T follicular helper cell (primary cell): ENCODE data around the gene SNRPD2.
"Not testable (repeated sequence)": the region's sequence is repeated elsewhere in the genome, so short reads cannot be mapped to it uniquely, and the experiment has no call there.

Experiments used
- DNase-seq: peaks from one replicate; pipeline ENCODE4 v3.0.0-alpha.2; 2020; ENCODE audit warnings: low read depth
- total RNA-seq, 2 experiments: gene quantifications; one replicate each; lab custom pipeline; 2026; lab: John Stamatoyannopoulos, UW

The SNRPD2 gene
- total RNA-seq, result 115 to 173 reads per million in 2 experiments

DNA sequence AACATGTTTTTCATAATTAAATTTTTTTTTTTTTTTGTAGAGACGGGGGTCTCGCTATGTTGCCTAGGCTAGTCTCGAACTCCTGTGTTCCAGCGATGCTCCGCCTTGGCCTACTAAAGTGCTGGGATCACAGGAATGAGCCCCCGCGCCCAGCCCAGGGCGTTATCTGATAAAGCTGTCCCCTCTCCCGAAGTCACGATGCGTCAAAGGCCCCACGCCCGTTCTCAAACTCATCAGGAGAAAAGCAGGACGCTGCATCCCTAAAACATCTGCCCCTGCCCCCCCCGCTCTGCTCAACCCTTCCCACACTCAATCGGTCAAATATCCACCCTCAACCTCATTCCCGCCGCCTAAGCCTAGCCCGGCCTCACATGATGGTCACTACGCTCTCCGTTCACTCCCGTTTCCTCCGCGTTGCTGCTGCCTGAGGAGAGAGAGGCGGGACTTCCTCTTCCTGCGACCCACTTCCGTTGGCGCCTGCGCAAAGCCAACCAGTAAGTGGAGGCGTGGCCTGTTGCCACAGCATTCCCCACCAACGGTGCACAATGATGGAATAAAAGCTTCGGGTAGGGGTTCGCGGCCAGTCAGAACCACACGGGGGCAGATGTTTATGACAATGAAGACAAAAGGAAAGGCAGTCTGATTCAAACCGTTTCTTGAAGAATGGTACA is at the start of gene SNRPD2:
SNRPD2 (minus strand) TSS at position 438 of the 671 bp plus-strand sequence; CDS start at position 373, 65 bp downstream.
- DNase-seq, result peak; percentile 87

DNA sequence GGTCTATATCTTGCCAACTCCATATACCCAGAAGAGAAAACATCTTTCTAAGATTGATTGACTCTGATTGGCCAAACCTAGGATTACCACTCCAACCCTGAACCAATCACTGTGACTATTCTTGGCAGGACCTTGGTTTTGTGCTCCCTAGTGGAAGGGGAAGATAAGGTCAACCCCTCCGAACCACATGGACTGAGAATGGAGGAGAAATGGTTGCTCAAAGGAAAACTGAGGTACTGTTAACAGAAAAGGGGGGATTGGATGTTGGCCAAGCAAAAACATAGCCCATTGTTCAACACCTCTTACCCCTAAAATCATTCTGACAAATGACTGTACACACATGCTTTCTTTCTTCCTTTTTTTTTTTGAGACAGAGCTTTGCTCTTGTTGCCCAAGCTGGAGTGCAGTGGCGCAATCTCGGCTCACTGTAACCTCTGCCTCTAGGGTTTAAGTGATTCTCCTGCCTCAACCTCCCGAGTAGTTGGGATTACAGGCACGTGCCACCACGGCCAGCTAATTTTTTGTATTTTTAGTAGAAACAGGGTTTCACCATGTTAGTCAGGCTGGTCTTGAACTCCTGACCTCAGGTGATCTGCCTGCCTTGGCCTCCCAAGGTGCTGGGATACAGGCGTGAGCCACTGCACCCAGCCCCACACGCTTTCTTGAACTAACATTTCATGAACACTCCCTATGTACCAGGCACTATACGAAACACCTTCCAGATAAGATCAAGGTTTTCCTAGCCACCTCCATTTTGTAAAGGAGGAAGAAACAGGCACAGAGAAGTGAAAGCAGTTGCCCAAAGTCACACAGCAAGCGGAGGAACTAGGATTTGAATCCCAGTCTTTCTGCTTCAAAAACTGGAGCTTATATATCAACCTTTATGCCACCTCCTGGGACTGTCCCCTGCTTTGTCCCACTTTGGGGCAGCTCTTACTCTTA is 48.0 kb upstream of the SNRPD2 start:
- DNase-seq, result no peak

DNA sequence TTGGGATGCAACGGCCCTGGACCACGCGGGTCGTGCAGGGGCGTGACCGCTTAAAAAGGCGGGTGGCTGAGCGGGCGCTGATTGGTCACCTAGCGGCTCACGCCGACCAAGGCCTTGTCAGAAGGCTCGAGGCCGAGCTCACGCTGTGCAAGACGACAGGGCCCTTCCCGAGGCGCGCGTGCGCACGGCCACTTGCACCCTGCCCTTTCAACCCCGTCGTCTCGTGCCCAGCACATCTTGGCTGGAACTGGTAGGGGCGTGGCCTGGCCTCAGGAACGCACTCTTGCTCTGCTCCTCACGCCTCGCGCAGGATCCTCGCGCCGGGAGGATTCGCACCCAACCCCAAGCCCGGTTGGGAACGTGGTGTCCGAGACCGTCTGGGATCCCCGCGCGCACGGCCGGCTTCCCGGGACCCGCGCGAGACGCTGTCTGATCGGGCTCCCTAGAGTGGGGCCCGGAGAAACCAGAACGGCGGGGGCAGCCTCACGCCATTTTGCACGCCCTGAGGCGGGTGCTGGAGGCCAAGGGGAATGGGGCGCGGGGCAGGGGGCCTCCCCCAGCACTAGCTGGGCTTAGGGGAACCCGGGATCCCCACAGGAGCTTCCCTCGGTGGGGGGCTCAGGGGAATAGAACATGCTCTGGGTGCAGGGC is 41.5 kb upstream of the SNRPD2 start, which contains the start of gene MEIOSIN:
MEIOSIN (plus strand) TSS at position 280 of the 651 bp plus-strand sequence. CDS start 1,938 bp downstream, outside the sequence.
- no peak for DNase-seq

DNA sequence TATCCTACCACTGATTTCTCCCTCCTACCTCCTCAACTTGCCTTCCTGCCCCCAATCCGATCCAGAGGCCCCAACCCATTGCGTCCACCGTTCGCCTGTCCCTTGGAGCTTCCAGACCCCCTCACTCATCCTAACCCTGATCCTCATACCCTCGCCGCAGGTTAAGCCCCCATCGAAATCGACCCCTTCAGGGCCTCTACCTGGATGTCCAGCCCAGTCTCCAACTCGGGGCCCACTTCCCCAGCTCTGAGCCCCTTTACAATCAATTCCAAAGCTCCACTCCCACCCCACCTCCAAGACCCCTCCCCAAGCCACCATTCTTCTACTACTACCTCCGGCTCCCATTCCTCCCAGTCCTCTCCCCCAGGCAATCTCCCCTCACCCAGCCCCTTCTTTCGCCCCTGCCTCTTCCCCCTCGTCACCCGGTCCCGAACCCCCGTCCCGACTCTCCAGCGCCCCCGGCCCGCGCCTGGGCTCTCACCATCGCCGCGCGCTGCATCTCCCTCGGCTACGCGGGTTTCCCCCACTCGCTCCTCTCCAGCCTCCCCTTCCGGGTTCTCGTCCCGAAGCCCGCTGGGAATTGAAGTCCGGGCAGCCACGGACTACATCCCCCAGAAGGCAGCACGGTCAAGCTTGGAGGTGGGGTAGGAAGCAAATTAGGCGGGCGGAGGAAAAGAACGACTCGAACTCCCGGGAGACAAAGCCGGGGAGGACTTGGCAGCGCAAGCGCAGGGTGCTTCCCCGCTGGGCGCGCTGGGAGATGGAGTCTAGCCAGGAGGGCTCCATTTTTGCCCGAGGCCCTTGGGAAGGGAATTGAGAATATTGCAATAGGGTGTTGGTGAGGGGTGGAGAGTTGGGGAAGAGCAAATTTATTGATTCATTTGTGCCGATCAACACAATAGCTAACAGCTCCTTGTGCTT is 38.9 kb upstream of the SNRPD2 start, which contains the start of gene FBXO46:
FBXO46 (minus strand) TSS at position 529 of the 921 bp plus-strand sequence. CDS start 17,401 bp downstream, outside the sequence.
- peak; percentile 89 for DNase-seq

DNA sequence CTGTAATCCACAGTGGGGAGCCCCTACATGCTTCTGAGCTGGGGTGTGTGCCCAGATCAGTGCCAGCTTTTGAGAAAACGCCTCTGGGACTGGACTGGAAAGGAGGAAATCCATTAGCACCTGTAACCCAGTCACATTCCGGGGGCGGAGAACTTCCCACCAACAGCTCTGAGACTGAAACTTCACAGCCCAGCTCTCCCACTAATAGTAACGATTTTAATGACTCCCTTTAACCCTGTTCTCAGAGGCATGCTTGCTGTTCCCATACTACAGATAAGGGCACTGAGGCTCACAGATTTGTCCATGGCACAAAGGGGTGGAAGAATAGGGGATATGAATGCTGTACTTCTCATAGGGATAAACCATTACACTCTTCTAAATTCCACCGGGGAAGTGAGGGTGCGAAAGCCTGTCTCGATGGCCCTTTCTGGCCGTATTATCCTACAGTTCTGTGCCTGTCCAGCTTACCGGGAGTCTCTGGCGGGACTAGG is 38.1 kb upstream of the SNRPD2 start:
- no peak for DNase-seq

DNA sequence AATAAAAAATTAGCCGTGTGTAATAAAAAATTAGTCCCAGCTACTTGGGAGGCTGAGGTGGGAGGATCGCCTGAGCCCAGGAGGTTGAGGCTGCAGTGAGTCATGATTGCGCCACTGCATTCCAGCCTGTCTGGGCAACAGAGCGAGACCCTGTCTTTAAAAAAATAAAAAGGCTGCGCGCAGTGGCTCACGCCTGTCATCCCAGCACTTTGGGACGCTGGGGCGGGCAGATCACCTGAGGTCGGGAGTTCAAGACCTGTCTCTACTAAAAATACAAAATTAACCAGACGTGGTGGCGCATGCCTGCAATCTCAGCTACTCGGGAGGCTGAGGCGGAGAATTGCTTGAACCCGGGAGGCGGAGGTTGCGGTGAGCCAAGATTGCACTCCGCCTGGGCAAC is 36.9 kb upstream of the SNRPD2 start:
- not testable (repeated sequence) for DNase-seq

DNA sequence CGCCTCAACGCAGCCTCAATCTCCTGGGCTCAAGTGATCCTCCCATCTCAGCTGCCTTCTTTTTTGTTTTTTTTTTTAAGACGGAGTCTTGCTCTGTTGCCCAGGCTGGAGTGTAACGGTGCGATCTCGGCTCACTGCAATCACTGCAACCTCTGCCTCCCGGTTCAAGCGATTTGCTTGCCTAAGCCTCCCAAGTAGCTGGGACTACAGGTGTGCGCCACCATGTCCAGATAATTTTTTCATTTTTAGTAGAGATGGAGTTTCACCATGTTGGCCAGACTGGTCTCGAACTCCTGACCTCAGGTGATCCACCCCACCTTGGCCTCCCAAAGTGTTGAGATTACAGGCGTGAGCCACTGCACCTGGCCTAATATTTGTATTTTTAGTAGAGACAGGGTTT is 28.3 kb upstream of the SNRPD2 start:
- DNase-seq, result not testable (repeated sequence)

DNA sequence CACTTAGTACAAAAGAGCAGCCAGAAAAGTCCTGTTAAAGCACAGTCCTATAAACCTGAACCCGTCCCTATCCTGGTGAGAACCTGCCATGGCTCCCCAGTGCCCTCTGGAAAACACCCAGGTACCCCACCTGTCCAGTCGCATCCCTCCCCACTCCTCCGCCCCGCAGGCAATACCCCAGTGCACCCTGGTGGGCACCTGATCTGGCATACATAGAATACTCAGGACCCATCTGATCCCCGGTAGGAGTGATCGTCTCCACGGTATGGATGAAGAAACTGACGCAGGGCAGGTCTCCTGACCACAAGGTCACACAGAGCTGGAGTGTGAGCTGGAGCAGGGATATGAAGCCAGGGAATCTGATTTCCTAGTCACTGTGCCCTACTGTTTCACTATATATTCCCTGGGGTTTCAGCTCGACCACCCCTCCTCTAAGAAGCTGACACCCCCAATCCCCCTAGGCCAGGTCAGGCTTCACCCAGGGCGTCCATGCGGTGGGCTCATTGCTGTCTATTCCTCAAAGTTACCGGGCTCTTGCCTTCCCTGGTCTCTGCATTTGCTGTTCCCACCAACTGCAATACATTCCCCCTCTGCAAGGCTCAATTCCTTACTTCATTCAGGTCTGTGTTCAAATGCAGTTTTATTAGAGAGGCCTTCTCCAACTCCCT is 26.4 kb upstream of the SNRPD2 start:
- no peak for DNase-seq

DNA sequence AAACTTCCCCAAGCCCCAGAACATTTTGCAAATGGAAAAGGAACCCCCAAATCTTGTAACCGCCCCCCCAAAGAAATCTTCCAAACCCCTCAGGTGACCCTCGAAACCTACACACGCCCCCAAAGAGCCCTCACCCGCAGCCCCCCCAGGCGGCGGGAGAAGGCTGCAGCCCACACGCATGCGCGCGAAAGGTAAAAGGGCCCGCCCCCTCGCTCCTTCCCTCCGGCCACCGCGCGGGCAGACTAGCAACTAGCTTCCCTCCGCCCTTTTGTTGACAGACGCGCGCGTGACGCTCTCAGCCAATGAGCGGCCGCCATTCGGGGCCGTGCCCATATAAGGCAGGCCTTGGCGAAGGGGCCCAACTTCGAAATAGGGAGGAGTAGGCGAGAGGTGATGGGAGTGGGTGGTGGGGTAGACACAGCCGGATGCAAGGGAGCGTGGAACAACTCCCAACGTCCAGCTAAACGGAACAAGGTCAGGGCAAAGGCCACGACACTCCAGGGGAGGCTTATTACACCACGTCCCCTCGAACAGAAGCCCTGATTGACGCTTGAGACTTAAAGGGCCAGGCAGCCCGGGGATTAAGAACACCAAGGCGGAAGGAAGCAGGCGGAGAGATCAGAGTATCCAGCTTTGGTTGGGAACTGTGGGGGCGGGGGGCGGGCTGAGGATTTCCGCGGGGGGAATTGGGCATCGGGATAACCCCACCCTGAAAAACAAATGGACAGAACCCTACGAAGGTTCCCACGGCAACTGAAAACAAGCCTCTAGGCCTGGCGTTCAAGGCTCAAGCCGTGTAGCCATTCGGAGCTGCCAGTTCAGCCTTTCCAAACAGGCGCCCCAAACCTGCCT is 25.6 kb upstream of the SNRPD2 start:
- peak; percentile 96 for DNase-seq

DNA sequence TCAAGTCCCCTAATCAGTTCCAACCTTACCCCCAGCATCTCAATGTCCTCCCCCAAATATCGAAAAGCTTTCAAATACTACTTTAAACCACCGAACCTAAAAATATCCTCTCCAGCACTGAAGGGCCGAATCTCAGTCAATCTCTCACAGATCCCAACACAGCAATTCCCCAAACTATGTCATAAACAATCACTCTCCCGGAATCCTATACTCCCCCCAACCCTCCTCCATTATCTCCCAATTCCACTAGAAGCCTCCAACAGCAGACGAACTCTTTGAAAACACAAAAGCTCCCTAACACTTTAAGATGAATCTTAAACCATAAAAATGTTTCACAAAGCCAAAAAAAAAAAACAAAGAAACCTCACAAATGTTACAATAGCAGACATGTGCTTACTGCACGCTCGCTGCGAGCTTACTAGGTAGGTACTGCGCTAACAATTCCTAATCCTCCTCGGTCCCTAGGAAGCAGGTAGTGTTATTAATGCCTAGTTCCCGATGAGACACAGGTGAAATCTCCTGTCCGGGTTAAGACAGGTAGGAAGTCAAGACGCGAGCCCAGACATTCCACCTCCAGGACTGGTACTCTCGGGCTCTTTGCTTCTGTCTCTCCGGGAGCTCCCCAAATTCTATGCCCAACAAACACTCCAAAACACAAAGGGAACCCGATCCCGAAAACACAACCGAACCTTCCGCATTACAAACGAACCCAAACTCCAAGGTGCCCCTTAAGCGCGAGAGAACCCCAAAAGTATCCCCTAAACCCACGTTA is 24.8 kb upstream of the SNRPD2 start:
- no peak for DNase-seq

DNA sequence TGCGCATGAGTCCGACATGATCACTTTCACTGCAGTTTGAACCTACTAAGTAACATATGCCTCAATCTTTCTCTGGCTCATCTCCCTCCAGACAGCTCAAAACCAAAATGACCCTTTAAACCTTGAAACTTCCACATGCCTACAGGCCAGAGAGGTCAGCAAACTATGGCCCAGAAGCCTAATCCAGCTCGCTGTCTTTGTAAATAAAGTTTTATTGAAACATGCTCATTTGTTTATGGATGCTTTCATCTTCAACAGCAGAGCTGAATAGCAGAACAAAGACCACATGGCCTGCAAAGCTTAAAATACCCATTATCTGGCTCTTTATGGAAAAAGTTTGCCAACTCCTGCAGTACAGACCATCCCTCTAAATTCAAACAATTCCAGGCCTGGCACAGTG is 23.4 kb upstream of the SNRPD2 start:
- DNase-seq, result no peak

DNA sequence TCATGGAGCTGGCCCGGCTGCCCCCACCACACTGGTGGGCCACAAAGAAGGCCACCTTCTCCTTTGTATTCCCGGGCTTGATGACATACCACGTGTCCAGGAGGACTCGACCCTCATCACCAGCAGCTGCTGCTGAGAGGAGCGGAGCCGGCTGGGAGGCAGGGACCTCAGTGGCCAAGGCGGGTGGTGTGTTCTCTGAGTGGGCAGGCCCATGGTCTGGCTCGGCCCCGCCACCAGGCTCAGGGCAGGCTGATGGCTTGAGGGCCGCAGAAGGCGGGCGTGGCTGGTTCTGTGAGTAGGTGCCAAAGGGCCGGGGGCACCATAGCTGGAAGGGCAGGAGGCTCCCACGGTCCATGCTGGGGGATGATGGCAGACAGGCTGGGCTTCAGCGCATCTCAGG is 21.4 kb upstream of the SNRPD2 start:
- DNase-seq, result no peak

DNA sequence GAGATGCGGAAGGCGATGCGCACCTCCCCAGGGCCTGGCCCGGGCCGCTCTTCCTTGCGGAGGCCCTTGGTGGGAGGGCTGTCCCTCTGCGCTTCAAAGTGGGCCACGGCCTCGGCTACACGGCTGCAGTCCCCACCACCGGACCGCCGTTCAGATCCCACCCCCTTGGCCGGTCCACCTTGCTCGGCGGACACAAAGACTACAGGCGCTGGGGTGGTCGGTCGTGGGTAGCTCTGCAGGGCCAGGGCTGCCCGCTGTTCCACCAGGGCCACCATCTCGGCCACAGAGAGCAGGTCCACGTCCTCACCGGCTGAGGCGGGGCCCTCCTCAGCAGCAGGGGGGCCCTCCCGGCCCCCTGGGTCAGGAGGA is 20.9 kb upstream of the SNRPD2 start:
- no peak for DNase-seq

DNA sequence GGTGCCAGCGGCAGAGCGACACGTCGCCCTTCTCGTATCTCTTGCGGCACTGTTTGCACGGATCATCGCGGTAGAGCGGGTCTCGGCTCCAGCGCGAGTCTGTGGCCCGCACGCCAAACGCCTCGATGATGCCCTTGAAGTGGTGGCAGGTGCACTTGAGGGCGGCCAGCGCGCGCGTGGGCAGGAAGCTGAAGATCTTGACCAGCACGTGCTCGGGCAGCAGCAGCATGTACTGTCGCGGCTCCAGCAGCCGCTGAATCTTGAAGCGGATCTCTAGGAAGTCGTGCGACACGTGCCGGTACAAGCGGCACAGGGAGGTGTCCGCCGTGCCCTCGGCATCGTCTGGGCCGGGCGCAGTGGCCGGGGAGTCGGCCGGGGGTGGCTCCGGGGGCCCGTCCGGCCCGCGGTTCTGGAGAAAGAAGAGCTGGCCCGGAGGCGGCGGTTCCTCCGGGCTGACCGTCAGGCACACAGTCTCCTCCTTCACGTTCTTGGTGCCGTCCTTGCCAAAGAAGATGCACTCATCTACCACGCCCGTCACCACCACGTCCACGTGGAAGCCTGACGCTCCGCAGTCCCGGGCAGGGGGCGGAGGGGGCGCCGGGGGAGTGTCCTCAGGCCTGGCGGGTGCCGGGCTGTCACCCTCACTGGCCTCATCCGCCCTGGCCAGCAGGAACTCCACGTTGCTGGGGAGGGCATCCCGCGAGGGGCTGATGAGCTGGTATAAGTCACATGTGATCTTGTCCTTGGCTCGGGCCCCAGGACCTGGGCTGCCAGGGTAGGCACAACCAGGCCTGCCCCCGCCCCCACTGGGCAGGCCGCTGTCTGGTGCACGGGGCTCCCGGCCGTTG is 20.3 kb upstream of the SNRPD2 start:
- no peak for DNase-seq

DNA sequence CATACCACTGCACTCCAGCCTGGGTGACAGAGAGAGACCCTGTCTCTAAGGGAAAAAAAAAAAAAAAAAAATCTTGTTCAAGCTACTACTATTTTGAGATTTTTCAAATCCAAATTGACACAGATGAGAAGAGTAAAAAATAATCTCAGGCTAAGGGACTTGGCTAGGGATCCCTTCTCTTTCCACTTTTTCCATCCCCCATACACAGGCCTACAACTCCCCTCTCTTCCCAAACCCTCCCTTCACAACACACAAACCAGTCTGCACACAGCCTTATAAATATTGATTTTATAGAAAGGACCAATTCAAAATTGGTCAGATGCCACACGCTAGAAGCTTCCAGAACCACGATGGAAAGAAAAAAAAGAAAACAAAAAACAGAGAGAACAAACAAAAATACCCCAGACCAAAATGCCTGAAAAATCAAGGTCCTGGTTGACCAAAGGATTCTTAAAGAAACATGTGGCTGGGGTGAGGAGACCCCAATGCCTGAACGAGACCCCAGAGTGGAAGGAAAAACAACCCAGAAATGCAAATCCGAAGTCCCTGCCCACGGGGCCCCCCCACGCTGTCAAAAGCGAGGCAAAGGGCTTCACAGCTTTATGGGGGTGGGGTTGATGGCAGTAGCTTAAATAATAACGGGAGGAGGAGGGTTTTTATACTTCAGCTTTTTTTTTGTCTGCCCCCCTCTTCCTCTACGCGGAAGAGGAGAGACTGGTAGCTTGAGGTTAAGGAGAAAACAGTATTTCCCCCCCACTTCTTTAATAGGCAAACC is 18.8 kb upstream of the SNRPD2 start:
- DNase-seq, result no peak

DNA sequence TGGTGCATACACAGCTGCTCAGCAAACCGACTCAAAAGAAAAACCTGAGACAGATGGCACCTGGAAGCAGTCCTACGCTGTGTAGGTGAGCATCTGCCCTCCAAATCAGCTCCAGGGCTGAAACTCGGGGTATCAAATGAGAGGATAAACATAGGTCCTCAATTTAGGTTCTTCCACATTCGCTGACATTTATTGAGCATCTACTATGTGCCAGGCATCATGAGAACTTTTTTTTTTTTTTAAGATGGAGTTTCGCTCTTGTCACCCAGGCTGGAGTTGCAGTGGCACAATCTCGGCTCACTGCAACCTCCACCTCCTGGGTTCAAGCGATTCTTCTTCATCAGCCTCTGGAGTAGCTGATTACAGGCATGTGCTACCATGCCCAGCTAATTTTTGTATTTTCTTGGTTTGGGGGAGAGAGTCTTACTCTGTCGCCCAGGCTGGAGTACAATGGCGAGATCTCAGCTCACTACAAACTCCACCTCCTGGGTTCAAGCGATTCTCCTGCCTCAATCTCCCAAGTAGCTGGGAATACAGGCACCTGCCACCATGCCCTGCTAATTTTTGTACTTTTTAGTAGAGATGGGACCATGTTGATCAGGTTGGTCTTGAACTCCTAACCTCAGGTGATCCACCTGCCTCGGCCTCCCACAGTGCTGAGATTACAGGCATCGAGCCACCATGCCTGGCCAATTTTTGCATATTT is 14.1 kb upstream of the SNRPD2 start:
- no peak for DNase-seq
